GM23338 (cell line): ENCODE data around the gene MST1. TPM values are rescaled to one million over a fixed set of nuclear protein-coding genes. Genes with fewer than 3 reads are reported as not detected.
A peak's percentile ranks its signal among the peaks of the same experiment; 100 is the strongest.

ENCODE experiments used
- ATAC-seq: fragments of 200-7000 bp; cut with Tn5 transposase; 3 replicates; pipeline ENCODE4 v1.9.1; 2020
- DNase-seq: peaks from one replicate; pipeline ENCODE4 v3.0.0-alpha.2; 2015; ENCODE audit warnings: low spot score
- H2AFZ ChIP-seq: fragments of 200-600 bp; sonication (generic); 2 replicates; pipeline ENCODE4 v1.8.0; 2016; ENCODE audit warnings: antibody characterized with exemption, mild to moderate bottlenecking, moderate library complexity
- H3F3A ChIP-seq: fragments of 200-600 bp; sonication (generic); replicated peaks from 2 replicates; pipeline ENCODE4 v1.8.0; 2017; ENCODE audit warnings: antibody characterized with exemption, mixed run types, low read depth
- H3K27ac ChIP-seq: fragments of 200-600 bp; sonication (generic); 2 replicates; pipeline ENCODE4 v1.6.1; 2016; ENCODE audit warnings: low read depth
- H3K27me3 ChIP-seq: fragments of 200-600 bp; sonication (generic); 2 replicates; pipeline ENCODE4 v1.8.0; 2016; ENCODE audit warnings: mild to moderate bottlenecking, mixed run types, moderate library complexity; ENCODE audit not compliant: insufficient read depth
- H3K36me3 ChIP-seq: fragments of 200-600 bp; sonication (generic); 2 replicates; pipeline ENCODE4 v1.8.0; 2016; ENCODE audit warnings: mild to moderate bottlenecking; ENCODE audit not compliant: insufficient read depth
- H3K4me1 ChIP-seq: fragments of 200-600 bp; sonication (generic); 2 replicates; pipeline ENCODE4 v1.8.0; 2016; ENCODE audit warnings: mild to moderate bottlenecking, moderate library complexity; ENCODE audit not compliant: insufficient read depth
- H3K4me2 ChIP-seq: fragments of 200-600 bp; sonication (generic); 2 replicates; pipeline ENCODE4 v1.7.1; 2017; ENCODE audit warnings: mixed run types
- H3K4me3 ChIP-seq: fragments of 200-600 bp; sonication (generic); 2 replicates; pipeline ENCODE4 v1.6.1; 2016; ENCODE audit warnings: mixed run types
- H3K79me2 ChIP-seq: fragments of 200-600 bp; sonication (generic); replicated peaks from 2 replicates; pipeline ENCODE4 v1.8.0; 2017; ENCODE audit warnings: mild to moderate bottlenecking; ENCODE audit not compliant: insufficient read depth
- H3K9me2 ChIP-seq: fragments of 200-600 bp; sonication (generic); 2 replicates; pipeline ENCODE4 v1.8.0; 2017; ENCODE audit not compliant: insufficient read depth
- H4K20me1 ChIP-seq: fragments of 200-600 bp; sonication (generic); replicated peaks from 2 replicates; pipeline ENCODE4 v1.8.0; 2017; ENCODE audit warnings: mild to moderate bottlenecking; ENCODE audit not compliant: insufficient read depth
- H3K27ac Mint-ChIP-seq: 2 replicates; pipeline ENCODE4 v1.8.0; 2020; ENCODE audit warnings: inconsistent platforms, mild to moderate bottlenecking, moderate library complexity, mixed read lengths
- H3K27me3 Mint-ChIP-seq: 3 replicates; pipeline ENCODE4 v1.8.0; 2022; ENCODE audit warnings: low read depth, mild to moderate bottlenecking, moderate library complexity, mixed read lengths, inconsistent platforms; ENCODE audit not compliant: insufficient read depth, poor library complexity
- H3K36me3 Mint-ChIP-seq: 3 replicates; pipeline ENCODE4 v1.8.0; 2021; ENCODE audit warnings: low read depth, mild to moderate bottlenecking, inconsistent platforms, moderate library complexity, mixed read lengths
- H3K4me1 Mint-ChIP-seq: 3 replicates; pipeline ENCODE4 v1.8.0; 2020; ENCODE audit warnings: mild to moderate bottlenecking, inconsistent platforms, mixed read lengths
- H3K4me3 Mint-ChIP-seq: 3 replicates; pipeline ENCODE4 v1.8.0; 2021; ENCODE audit warnings: moderate library complexity, mild to moderate bottlenecking, inconsistent platforms, mixed read lengths
- H3K9me3 Mint-ChIP-seq: 3 replicates; pipeline ENCODE4 v1.8.0; 2020; ENCODE audit warnings: moderate library complexity, mild to moderate bottlenecking, inconsistent platforms, mixed read lengths
- CREB1 ChIP-seq: fragments of 250-450 bp; sonication (Bioruptor Pico); IDR thresholded peaks from 2 replicates; pipeline ENCODE4 v1.5.0; 2020; ENCODE audit warnings: low read depth, mild to moderate bottlenecking, moderate library complexity
- CTCF ChIP-seq, 2 experiments: fragments of 200-600 bp in 1 of 2; sonication (generic) in 1 of 2; conservative IDR thresholded peaks; 2 replicates each; pipeline versions ENCODE4 v1.5.1 to v1.6.1; 2016 to 2017; ENCODE audit warnings: antibody characterized with exemption in 2 of 2, low read depth in 2 of 2, mild to moderate bottlenecking in 2 of 2, moderate library complexity in 1 of 2
- JUNB ChIP-seq: IDR thresholded peaks from one replicate; pipeline ENCODE4 v1.6.1; 2016; ENCODE audit warnings: antibody characterized with exemption; ENCODE audit not compliant: unreplicated experiment
- NANOG ChIP-seq: IDR thresholded peaks from 2 replicates; pipeline ENCODE4 v1.6.1; 2016; ENCODE audit warnings: antibody characterized with exemption, borderline replicate concordance
- POLR2AphosphoS5 ChIP-seq: IDR thresholded peaks from 2 replicates; pipeline ENCODE4 v1.6.1; 2016; ENCODE audit warnings: antibody characterized with exemption, low read depth
- polyA plus RNA-seq: library from polyadenylated mRNA; unstranded; fragments of >200 nt; fragmentation: Nextera tagmentation; extraction: Ambion mirVana; gene quantifications from 2 replicates; pipeline ENCODE4 v1.2.1, GENCODE V29; 2016
- total RNA-seq: library from RNA; depleted of rRNA; stranded (reverse); fragments of >200 nt; shearing (Covaris generic); gene quantifications from 2 replicates; pipeline ENCODE4 v1.2.3, GENCODE V29; 2014
- TF ChIP-seq, protein P1 (sequence below): IDR thresholded peaks from 2 replicates; pipeline ENCODE4 v1.6.1; 2016; ENCODE audit warnings: antibody characterized with exemption

Gene MST1
- total and polyA plus RNA-seq, 2 experiments from 2014 or later = 5.9 to 11.1 TPM

- ATAC-seq = peak; percentile 75
- Mint-ChIP-seq H3K4me1 (peaks cover 18% of the 10 kb centered on the region), H3K27ac (no peak overlapping the region), H3K36me3 (peaks cover 8% of the 10 kb centered on the region), H3K27me3 (peaks cover 17% of the 10 kb centered on the region), H3K4me3 (no peak overlapping the region), H3K9me3 (no peaks in the 10 kb centered on the region)
- Histone ChIP-seq H4K20me1 (peaks cover 5% of the 10 kb centered on the region; the same call in 1 of the 2 replicates), H3F3A (no peaks in the 10 kb centered on the region; the same call in 1 of the 2 replicates), H3K4me2 (no peak overlapping the region), H3K27ac (no peak overlapping the region), H3K4me3 (no peak overlapping the region), H3K36me3 (no peaks in the 10 kb centered on the region), H3K79me2 (no peaks in the 10 kb centered on the region), H2AFZ (no peak overlapping the region), H3K27me3 (no peaks in the 10 kb centered on the region), H3K9me2 (no peaks in the 10 kb centered on the region), H3K4me1 (no peaks in the 10 kb centered on the region)
- peak; percentile 67 to 81 for TF ChIP-seq CTCF (conservative IDR thresholded peaks at IDR 0.05; ENCODE audit: low read depth in 2 of 2)
- TF ChIP-seq POLR2AphosphoS5 = no peak
- DNase-seq = peak; percentile 85
These were observed 12.3 kb upstream of the MST1 start for GRCh38 chr3:49701388-49702077.

DNA sequence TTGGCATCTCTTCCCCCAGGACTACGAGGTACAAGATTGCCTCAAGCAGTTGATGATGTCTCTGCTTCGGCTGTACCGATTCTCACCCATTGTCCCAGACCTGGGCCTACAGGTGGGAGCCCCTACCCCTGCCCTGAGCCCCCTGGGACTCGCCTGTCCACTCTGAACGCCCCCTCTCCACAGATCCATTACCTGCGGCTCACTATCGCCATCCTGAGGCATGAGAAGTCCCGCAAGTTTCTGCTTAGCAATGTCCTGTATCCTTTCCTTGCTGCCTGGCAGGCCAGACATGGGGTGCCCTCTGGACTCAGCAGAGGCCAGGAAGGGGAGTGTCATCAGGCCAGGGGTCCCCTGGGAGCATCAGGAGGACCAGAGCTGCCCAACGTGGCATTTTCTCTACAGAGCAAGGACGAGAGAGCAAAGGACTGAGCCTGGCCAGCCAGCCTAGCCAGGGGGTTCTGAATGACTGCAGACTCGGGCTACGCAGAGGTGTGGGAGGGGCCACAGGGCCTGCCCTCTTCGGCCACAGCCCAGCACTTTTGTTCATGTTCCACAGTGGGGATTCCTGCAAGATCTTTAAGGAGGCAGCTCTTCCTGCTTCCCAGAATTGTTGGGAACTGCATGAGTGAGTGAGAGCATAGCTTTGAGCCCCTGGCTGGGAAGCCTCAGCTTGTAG lies 11.3 kb upstream of the MST1 start:
- DNase-seq (peak; percentile 71), ATAC-seq (peak; percentile 41)
- H3K27me3 Mint-ChIP-seq = peaks cover 17% of the 10 kb centered on the region
- no peaks in the 10 kb centered on the region for H3K36me3 ChIP-seq
- no peak overlapping the region for H3K4me2 ChIP-seq
- no peak overlapping the region for H3K4me3 ChIP-seq
- TF ChIP-seq, protein P1, sequence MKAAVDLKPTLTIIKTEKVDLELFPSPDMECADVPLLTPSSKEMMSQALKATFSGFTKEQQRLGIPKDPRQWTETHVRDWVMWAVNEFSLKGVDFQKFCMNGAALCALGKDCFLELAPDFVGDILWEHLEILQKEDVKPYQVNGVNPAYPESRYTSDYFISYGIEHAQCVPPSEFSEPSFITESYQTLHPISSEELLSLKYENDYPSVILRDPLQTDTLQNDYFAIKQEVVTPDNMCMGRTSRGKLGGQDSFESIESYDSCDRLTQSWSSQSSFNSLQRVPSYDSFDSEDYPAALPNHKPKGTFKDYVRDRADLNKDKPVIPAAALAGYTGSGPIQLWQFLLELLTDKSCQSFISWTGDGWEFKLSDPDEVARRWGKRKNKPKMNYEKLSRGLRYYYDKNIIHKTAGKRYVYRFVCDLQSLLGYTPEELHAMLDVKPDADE = no peak
- TF ChIP-seq NANOG (no peak), JUNB (no peak), CREB1 (CRISPR knock-in tag) (no peak), CTCF (conservative IDR thresholded peaks at IDR 0.05; ENCODE audit: low read depth in 2 of 2) (peak; percentile 59 to 76)
- no peaks in the 10 kb centered on the region for H3K79me2 ChIP-seq
- peaks cover 5% of the 10 kb centered on the region; the same call in 1 of the 2 replicates for H4K20me1 ChIP-seq
- H3F3A ChIP-seq = no peaks in the 10 kb centered on the region; the same call in 1 of the 2 replicates
- H3K36me3 Mint-ChIP-seq = peaks cover 8% of the 10 kb centered on the region
- H3K9me3 Mint-ChIP-seq = no peaks in the 10 kb centered on the region
- no peak overlapping the region for H2AFZ ChIP-seq
- H3K4me3 Mint-ChIP-seq = no peak overlapping the region
- H3K4me1 ChIP-seq = no peaks in the 10 kb centered on the region
- 0 out of 2 replicates have a peak overlapping the region, but pooled peaks have one; percentile 39 for H3K27ac ChIP-seq
- H3K9me2 ChIP-seq = no peaks in the 10 kb centered on the region
- peaks cover 18% of the 10 kb centered on the region for H3K4me1 Mint-ChIP-seq
- no peak overlapping the region for H3K27ac Mint-ChIP-seq
- no peaks in the 10 kb centered on the region for H3K27me3 ChIP-seq
